ENCODE data around the gene CR1. TPM values are rescaled to one million over a fixed set of nuclear protein-coding genes. Genes with fewer than 3 reads are reported as not detected.
"Not testable (repeated sequence)": the region's sequence is repeated elsewhere in the genome, so short reads cannot be mapped to it uniquely, and the experiment has no call there.

The CR1 gene
- polyA plus RNA-seq, 2 donors = 0.06 to 0.12 TPM

GRCh38 chr1:207575381-207575780 is 79.4 kb downstream of the CR1 start:
- H3K27ac ChIP-seq (ENCODE audit: low read depth in 2 of 2, low read length in 1 of 2); H3K9me3 ChIP-seq (ENCODE audit: control insufficient read depth in 2 of 2, insufficient read depth in 1 of 2, low read depth in 1 of 2, low read length in 1 of 2); H3K4me3 ChIP-seq (ENCODE audit: low read depth in 1 of 2, low read length in 2 of 2); H3K4me1 ChIP-seq (ENCODE audit: control insufficient read depth in 2 of 2, insufficient read depth in 2 of 2, low read length in 1 of 2); H3K36me3 ChIP-seq (ENCODE audit: control insufficient read depth in 2 of 2, insufficient read depth in 2 of 2, low read length in 1 of 2); H3K27me3 ChIP-seq (ENCODE audit: control insufficient read depth in 1 of 2, insufficient read depth in 2 of 2, low read length in 2 of 2): not testable (repeated sequence)
- WGBS, 2 donors = 90 to 93% methylated on average over 4 of the region's 4 CpGs

- H3K27me3 ChIP-seq (ENCODE audit: control insufficient read depth in 1 of 2, insufficient read depth in 2 of 2, low read length in 2 of 2) = no peaks in the 10 kb centered on the region
- WGBS, 2 donors = 54 to 56% methylated on average over 5 of the region's 5 CpGs
- H3K36me3 ChIP-seq (ENCODE audit: control insufficient read depth in 2 of 2, insufficient read depth in 2 of 2, low read length in 1 of 2) = no peaks in the 10 kb centered on the region
- H3K4me1 ChIP-seq (ENCODE audit: control insufficient read depth in 2 of 2, insufficient read depth in 2 of 2, low read length in 1 of 2) = no peaks in the 10 kb centered on the region
- H3K9me3 ChIP-seq (ENCODE audit: control insufficient read depth in 2 of 2, insufficient read depth in 1 of 2, low read depth in 1 of 2, low read length in 1 of 2) = no peaks in the 10 kb centered on the region
- H3K4me3 ChIP-seq (ENCODE audit: low read depth in 1 of 2, low read length in 2 of 2) = no peak overlapping the region
- H3K27ac ChIP-seq (ENCODE audit: low read depth in 2 of 2, low read length in 1 of 2) = no peak overlapping the region
These were observed 83.0 kb downstream of the CR1 start for GRCh38 chr1:207578796-207579435.

GRCh38 chr1:207579436-207579799 is 83.5 kb downstream of the CR1 start:
- 11 to 19% methylated on average over 4 of the region's 4 CpGs for WGBS, 2 donors
- no peaks in the 10 kb centered on the region for H3K4me1 ChIP-seq (ENCODE audit: control insufficient read depth in 2 of 2, insufficient read depth in 2 of 2, low read length in 1 of 2)
- H3K4me3 ChIP-seq (ENCODE audit: low read depth in 1 of 2, low read length in 2 of 2) = no peak overlapping the region
- H3K9me3 ChIP-seq (ENCODE audit: control insufficient read depth in 2 of 2, insufficient read depth in 1 of 2, low read depth in 1 of 2, low read length in 1 of 2) = no peaks in the 10 kb centered on the region
- H3K27ac ChIP-seq (ENCODE audit: low read depth in 2 of 2, low read length in 1 of 2) = no peak overlapping the region
- no peaks in the 10 kb centered on the region for H3K27me3 ChIP-seq (ENCODE audit: control insufficient read depth in 1 of 2, insufficient read depth in 2 of 2, low read length in 2 of 2)
- no peaks in the 10 kb centered on the region for H3K36me3 ChIP-seq (ENCODE audit: control insufficient read depth in 2 of 2, insufficient read depth in 2 of 2, low read length in 1 of 2)

GRCh38 chr1:207581496-207582153 is 85.7 kb downstream of the CR1 start:
- no peaks in the 10 kb centered on the region for H3K9me3 ChIP-seq (ENCODE audit: control insufficient read depth in 2 of 2, insufficient read depth in 1 of 2, low read depth in 1 of 2, low read length in 1 of 2)
- 64 to 72% methylated on average over 8 of the region's 8 CpGs for WGBS, 2 donors

DNA sequence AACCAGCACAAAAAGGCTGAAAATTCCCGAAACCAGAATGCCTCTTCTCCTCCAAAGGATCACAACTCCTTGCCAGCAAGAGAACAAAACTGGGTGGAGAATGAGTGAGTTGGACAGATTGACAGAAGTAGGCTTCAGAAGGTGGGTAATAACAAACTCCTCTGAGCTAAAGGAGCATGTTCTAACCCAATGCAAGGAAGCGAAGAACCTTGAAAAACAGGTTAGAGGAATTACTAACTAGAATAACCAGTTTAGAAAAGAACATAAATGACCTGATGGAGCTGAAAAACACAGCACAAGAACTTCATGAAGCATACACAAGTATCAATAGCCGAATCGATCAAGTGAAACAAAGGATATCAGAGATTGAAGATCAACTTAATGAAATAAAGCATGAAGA is 93.5 kb downstream of the CR1 start:
- not testable (repeated sequence) for H3K27me3 ChIP-seq (ENCODE audit: control insufficient read depth in 1 of 2, insufficient read depth in 2 of 2, low read length in 2 of 2); H3K4me1 ChIP-seq (ENCODE audit: control insufficient read depth in 2 of 2, insufficient read depth in 2 of 2, low read length in 1 of 2); H3K9me3 ChIP-seq (ENCODE audit: control insufficient read depth in 2 of 2, insufficient read depth in 1 of 2, low read depth in 1 of 2, low read length in 1 of 2); H3K27ac ChIP-seq (ENCODE audit: low read depth in 2 of 2, low read length in 1 of 2); H3K36me3 ChIP-seq (ENCODE audit: control insufficient read depth in 2 of 2, insufficient read depth in 2 of 2, low read length in 1 of 2); H3K4me3 ChIP-seq (ENCODE audit: low read depth in 1 of 2, low read length in 2 of 2)
- 74 to 88% methylated on average over 4 of the region's 4 CpGs for WGBS, 2 donors

More at GRCh38 chr1:207581496-207582153, 85.7 kb downstream of the CR1 start:
- H3K36me3 ChIP-seq (ENCODE audit: control insufficient read depth in 2 of 2, insufficient read depth in 2 of 2, low read length in 1 of 2) = no peaks in the 10 kb centered on the region
- no peak overlapping the region for H3K4me3 ChIP-seq (ENCODE audit: low read depth in 1 of 2, low read length in 2 of 2)
- H3K4me1 ChIP-seq (ENCODE audit: control insufficient read depth in 2 of 2, insufficient read depth in 2 of 2, low read length in 1 of 2) = no peaks in the 10 kb centered on the region
- no peaks in the 10 kb centered on the region for H3K27me3 ChIP-seq (ENCODE audit: control insufficient read depth in 1 of 2, insufficient read depth in 2 of 2, low read length in 2 of 2)
- no peak overlapping the region for H3K27ac ChIP-seq (ENCODE audit: low read depth in 2 of 2, low read length in 1 of 2)

GRCh38 chr1:207591205-207591604 is 95.2 kb downstream of the CR1 start:
- not testable (repeated sequence) for H3K27me3 ChIP-seq (ENCODE audit: control insufficient read depth in 1 of 2, insufficient read depth in 2 of 2, low read length in 2 of 2); H3K9me3 ChIP-seq (ENCODE audit: control insufficient read depth in 2 of 2, insufficient read depth in 1 of 2, low read depth in 1 of 2, low read length in 1 of 2); H3K4me1 ChIP-seq (ENCODE audit: control insufficient read depth in 2 of 2, insufficient read depth in 2 of 2, low read length in 1 of 2); H3K4me3 ChIP-seq (ENCODE audit: low read depth in 1 of 2, low read length in 2 of 2); H3K27ac ChIP-seq (ENCODE audit: low read depth in 2 of 2, low read length in 1 of 2); H3K36me3 ChIP-seq (ENCODE audit: control insufficient read depth in 2 of 2, insufficient read depth in 2 of 2, low read length in 1 of 2)
- 72 to 73% methylated on average over 5 of the region's 5 CpGs for WGBS, 2 donors

DNA sequence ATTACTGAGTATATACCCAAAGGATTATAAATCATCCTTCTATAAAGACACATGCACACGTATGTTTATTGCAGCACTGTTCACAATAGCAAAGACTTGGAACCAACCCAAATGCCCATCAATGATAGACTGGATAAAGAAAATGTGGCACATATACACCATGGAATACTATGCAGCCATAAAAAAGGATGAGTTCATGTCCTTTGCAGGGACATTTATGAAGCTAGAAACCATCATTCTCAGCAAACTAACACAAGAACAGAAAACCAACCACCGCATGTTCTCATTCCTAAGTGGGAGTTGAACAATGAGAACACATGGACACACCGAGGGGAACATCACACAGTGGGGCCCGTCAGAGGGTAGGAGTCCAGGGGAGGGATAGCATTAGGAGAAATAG is 98.1 kb downstream of the CR1 start:
- not testable (repeated sequence) for H3K4me3 ChIP-seq (ENCODE audit: low read depth in 1 of 2, low read length in 2 of 2); H3K27ac ChIP-seq (ENCODE audit: low read depth in 2 of 2, low read length in 1 of 2); H3K9me3 ChIP-seq (ENCODE audit: control insufficient read depth in 2 of 2, insufficient read depth in 1 of 2, low read depth in 1 of 2, low read length in 1 of 2); H3K27me3 ChIP-seq (ENCODE audit: control insufficient read depth in 1 of 2, insufficient read depth in 2 of 2, low read length in 2 of 2); H3K4me1 ChIP-seq (ENCODE audit: control insufficient read depth in 2 of 2, insufficient read depth in 2 of 2, low read length in 1 of 2); H3K36me3 ChIP-seq (ENCODE audit: control insufficient read depth in 2 of 2, insufficient read depth in 2 of 2, low read length in 1 of 2)
- WGBS, 2 donors = 87 to 88% methylated on average over 4 of the region's 4 CpGs

DNA sequence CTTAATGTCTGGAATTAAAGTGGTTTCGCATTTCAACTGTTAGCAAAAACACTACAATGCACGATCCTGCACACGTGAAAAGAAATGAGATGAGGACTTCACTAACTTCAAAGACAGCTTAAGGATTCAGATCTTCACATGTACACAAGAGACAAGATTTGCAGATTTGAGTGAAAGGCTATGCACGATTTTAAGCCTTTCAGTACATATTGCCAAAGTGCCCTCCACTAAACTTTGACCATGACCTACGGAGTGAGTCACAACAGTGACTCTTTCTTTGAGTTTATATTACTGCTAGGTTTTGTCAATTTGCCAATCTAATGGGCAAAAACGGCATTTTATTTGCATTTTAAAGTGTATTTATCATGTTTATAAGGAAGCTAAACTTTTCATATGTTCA is 107.8 kb downstream of the CR1 start:
- Histone ChIP-seq H3K4me3 (ENCODE audit: low read depth in 1 of 2, low read length in 2 of 2) (no peak overlapping the region), H3K9me3 (ENCODE audit: control insufficient read depth in 2 of 2, insufficient read depth in 1 of 2, low read depth in 1 of 2, low read length in 1 of 2) (no peaks in the 10 kb centered on the region), H3K4me1 (ENCODE audit: control insufficient read depth in 2 of 2, insufficient read depth in 2 of 2, low read length in 1 of 2) (no peaks in the 10 kb centered on the region), H3K36me3 (ENCODE audit: control insufficient read depth in 2 of 2, insufficient read depth in 2 of 2, low read length in 1 of 2) (no peaks in the 10 kb centered on the region), H3K27ac (ENCODE audit: low read depth in 2 of 2, low read length in 1 of 2) (no peak overlapping the region), H3K27me3 (ENCODE audit: control insufficient read depth in 1 of 2, insufficient read depth in 2 of 2, low read length in 2 of 2) (no peaks in the 10 kb centered on the region)
- 49 to 57% methylated on average over 6 of the region's 6 CpGs for WGBS, 2 donors

- H3K36me3 ChIP-seq (ENCODE audit: control insufficient read depth in 2 of 2, insufficient read depth in 2 of 2, low read length in 1 of 2) = no peaks in the 10 kb centered on the region
- no peaks in the 10 kb centered on the region for H3K27me3 ChIP-seq (ENCODE audit: control insufficient read depth in 1 of 2, insufficient read depth in 2 of 2, low read length in 2 of 2)
- no peak overlapping the region for H3K4me3 ChIP-seq (ENCODE audit: low read depth in 1 of 2, low read length in 2 of 2)
- H3K27ac ChIP-seq (ENCODE audit: low read depth in 2 of 2, low read length in 1 of 2) = no peak overlapping the region
- no peaks in the 10 kb centered on the region for H3K4me1 ChIP-seq (ENCODE audit: control insufficient read depth in 2 of 2, insufficient read depth in 2 of 2, low read length in 1 of 2)
- WGBS, 2 donors = 92 to 93% methylated on average over 7 of the region's 7 CpGs
- H3K9me3 ChIP-seq (ENCODE audit: control insufficient read depth in 2 of 2, insufficient read depth in 1 of 2, low read depth in 1 of 2, low read length in 1 of 2) = no peaks in the 10 kb centered on the region
These were observed 109.7 kb downstream of the CR1 start for GRCh38 chr1:207605444-207606361.

Data from esophagus (tissue), 2 donors.